Fibroblast of lung (primary cell): ENCODE results near the gene PRUNE2.

Experiments used
- CTCF ChIP-seq, 2 donors: IDR thresholded peaks in 1 of 2; conservative IDR thresholded peaks in 1 of 2; 1 replicate in 1 of 2; 2 replicates in 1 of 2; pipeline ENCODE4 v1.5.1; 2011 to 2012; ENCODE audit warnings: low read length in 2 of 2, control low read depth in 1 of 2, inconsistent platforms in 1 of 2, low read depth in 1 of 2, mild to moderate bottlenecking in 1 of 2
- EZH2 ChIP-seq: IDR thresholded peaks from 2 replicates; pipeline ENCODE4 v1.5.1; 2012; ENCODE audit warnings: low read length, control low read depth, mild to moderate bottlenecking; ENCODE audit errors: missing control alignments

GRCh38 chr9:76882686-76883085 lies 23.2 kb downstream of the PRUNE2 start:
- TF ChIP-seq EZH2 = no peak
- TF ChIP-seq CTCF (conservative IDR thresholded peaks at IDR 0.05 in 1 of 2, IDR thresholded peaks at IDR 0.05 in 1 of 2; ENCODE audit: low read depth in 1 of 2, low read length in 2 of 2) = no peak
